Thymus (tissue), 11 donors: ENCODE data around the gene DENND4B. TPM values are rescaled to one million over a fixed set of nuclear protein-coding genes. Genes with fewer than 3 reads are reported as not detected.
A peak's percentile ranks its signal among the peaks of the same experiment; 100 is the strongest.

ENCODE experiments used
- DNase-seq, 9 donors: peaks; one replicate each; pipeline ENCODE4 v3.0.0-alpha.2; 2013; ENCODE audit warnings: low spot score in 9 of 9, low read depth in 6 of 9, missing footprints in 1 of 9
- H3K27ac ChIP-seq, 2 donors: one replicate each; pipeline ENCODE4 v1.5.1; 2013; ENCODE audit warnings: control low read depth in 1 of 2, low read depth in 1 of 2, low read length in 1 of 2, mild to moderate bottlenecking in 1 of 2, moderate library complexity in 1 of 2
- H3K27me3 ChIP-seq, 2 donors: one replicate each; pipeline ENCODE4 v1.5.1; 2013; ENCODE audit warnings: low read length in 1 of 2; ENCODE audit not compliant: control insufficient read depth in 2 of 2, insufficient read depth in 1 of 2
- H3K36me3 ChIP-seq, 2 donors: one replicate each; pipeline ENCODE4 v1.5.1; 2013; ENCODE audit warnings: low read length in 1 of 2, mild to moderate bottlenecking in 1 of 2, moderate library complexity in 1 of 2; ENCODE audit not compliant: control insufficient read depth in 2 of 2, insufficient read depth in 2 of 2
- H3K4me1 ChIP-seq, 2 donors: one replicate each; pipeline ENCODE4 v1.5.1; 2013; ENCODE audit warnings: low read length in 2 of 2; ENCODE audit not compliant: control insufficient read depth in 2 of 2, insufficient read depth in 2 of 2
- H3K4me3 ChIP-seq, 2 donors: one replicate each; pipeline ENCODE4 v1.5.1; 2013; ENCODE audit warnings: low read length in 2 of 2, control low read depth in 1 of 2, mild to moderate bottlenecking in 1 of 2
- H3K9me3 ChIP-seq, 2 donors: one replicate each; pipeline ENCODE4 v1.5.1; 2013; ENCODE audit warnings: low read length in 1 of 2, mild to moderate bottlenecking in 1 of 2; ENCODE audit not compliant: control insufficient read depth in 2 of 2, insufficient read depth in 1 of 2
- WGBS: extraction: QIAGEN DNeasy Blood & Tissue Kit; methylation state at CpG from one replicate; pipeline ENCODE4 v1.1.7; 2013; 5-methylcytosine and 5-hydroxymethylcytosine counted together
- polyA plus RNA-seq: library from polyadenylated mRNA; stranded (reverse); fragments of 200-250 nt; gene quantifications from one replicate; pipeline ENCODE4 v1.2.3, GENCODE V29; 2013
- total RNA-seq: library from RNA; stranded (reverse); fragments of 120-200 nt; gene quantifications from one replicate; pipeline ENCODE4 v1.2.4, GENCODE V29; 2013
- donor health status: healthy.

The DENND4B gene
- total and polyA plus RNA-seq, 2 donors, result 9.6 to 76.0 TPM

GRCh38 chr1:153926405-153926804, 20.1 kb downstream of the DENND4B start:
- no peak for DNase-seq
- 96% methylated on average over 4 of the region's 4 CpGs for WGBS

DNA sequence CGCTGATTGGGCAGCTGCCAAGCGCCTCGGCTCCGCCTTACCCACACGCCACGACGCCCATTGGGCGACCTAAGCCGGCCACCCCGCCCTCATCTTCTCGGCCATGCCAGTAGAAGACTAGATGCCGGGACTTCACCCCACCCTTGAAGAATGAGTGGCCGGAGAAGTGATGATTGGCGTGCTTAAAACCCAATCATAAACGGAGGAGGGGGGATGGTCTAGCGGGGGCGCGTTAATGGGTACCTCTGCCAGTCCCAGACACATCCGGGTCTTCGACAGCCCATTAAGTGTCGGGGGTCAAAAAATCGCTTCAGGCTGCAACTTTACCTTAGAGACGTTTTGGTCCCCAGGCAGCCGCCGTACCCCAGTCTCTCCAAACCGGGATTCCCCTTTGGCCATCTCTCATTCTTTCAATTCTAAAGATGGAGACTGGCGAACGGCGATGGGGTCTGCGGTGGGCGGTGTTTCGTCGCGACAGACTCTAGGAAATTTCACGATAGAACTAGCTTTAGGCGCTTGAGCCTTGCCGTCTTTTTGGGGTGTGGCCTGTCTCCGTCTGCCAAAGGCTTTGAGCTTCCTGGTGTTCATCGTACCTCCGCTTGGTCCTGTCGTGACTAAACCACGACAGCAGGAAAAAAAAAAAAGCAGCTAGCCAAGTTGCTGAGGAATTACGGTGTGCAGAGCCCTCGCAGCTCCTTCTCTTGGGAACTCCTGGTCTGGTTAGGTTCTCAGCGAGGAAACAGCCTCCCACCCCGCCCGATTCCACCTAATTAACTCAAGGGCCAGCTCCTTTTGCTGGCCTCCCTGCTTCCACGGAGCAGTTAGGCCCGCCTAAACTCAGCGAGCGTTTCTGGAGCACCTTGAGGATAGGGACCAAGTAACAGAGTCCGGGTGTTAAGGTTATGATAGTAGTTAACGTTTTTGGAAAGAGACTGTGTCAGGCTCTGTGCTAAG, 23.3 kb downstream of the DENND4B start, which contains the start of gene GATAD2B:
GATAD2B (minus strand) TSS at position 1 of the 954 bp plus-strand sequence. CDS start 94,625 bp downstream, outside the sequence.
- H3K4me1 ChIP-seq, result peaks cover 28 to 36% of the 10 kb centered on the region in 2 donors
- no peaks in the 10 kb centered on the region for H3K27me3 ChIP-seq
- no peaks in the 10 kb centered on the region for H3K9me3 ChIP-seq
- H3K27ac ChIP-seq, result peak within 1 kb of the TSS; percentile 97 to 98
- peak within 1 kb of the TSS; percentile 83 to 89 for H3K4me3 ChIP-seq
- peak; percentile 99 to 100 (median 100) for DNase-seq
- WGBS, result under 1% methylated on average over 53 of the region's 53 CpGs
- H3K36me3 ChIP-seq, result peaks cover 0 to 12% of the 10 kb centered on the region in 2 donors

More at GRCh38 chr1:153926405-153926804, 20.1 kb downstream of the DENND4B start:
- no peak overlapping the region for H3K4me3 ChIP-seq
- no peak overlapping the region for H3K27ac ChIP-seq
- H3K9me3 ChIP-seq, result no peaks in the 10 kb centered on the region
- no peaks in the 10 kb centered on the region for H3K27me3 ChIP-seq
- H3K36me3 ChIP-seq, result peaks cover 15 to 28% of the 10 kb centered on the region in 2 donors
- H3K4me1 ChIP-seq, result peaks cover 5 to 14% of the 10 kb centered on the region in 2 donors

DNA sequence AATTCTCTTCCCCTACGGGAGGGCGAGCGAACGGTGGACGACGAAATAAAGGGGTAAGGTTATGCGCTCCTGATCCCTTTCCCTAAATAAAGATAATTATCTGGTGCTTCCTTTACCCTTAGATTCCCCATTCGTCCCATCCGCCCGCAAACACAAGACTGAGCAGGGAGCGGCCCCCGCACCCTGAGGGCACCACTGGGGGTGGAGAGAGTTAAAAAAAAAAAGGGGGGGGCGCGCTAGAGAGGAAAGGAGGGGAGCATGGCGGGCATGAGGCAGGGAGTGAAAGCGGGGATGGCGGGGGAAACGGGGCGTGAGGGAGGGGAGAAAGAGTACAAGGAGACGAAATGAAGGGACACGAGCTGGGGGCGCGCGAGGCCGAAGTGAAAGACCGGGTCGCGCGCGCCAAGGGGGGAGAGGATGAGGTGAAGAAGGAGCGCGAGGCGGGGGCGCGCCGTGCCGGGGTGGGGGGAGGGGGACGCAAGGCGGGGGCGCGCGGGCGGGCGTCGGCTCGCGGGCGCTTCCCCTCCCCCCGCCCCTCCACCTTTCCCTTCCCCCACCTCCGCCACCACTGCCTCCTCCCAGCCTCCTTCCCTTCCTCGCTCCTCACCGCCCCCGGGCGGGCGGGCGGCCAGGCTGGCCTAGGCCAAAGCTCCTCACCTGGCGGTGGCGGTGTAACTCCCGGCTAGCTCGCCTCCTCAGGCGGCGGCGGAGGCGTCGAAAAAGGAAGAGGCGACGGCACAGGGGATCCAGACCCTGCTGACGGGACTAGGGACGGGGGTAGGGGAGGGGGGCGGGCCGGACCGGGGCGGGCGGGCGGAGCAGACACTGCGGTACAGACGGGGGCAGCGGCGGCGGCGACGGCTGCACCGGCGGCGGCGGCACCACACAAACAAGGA, 24.2 kb downstream of the DENND4B start:
- peak in 7 of 9 donors; percentile 27 to 90 (median 73) for DNase-seq
- H3K36me3 ChIP-seq, result peaks cover 3 to 17% of the 10 kb centered on the region in 2 donors
- no peaks in the 10 kb centered on the region for H3K9me3 ChIP-seq
- under 1% methylated on average over 83 of the region's 86 CpGs for WGBS
- H3K4me3 ChIP-seq, result peak overlapping the region; percentile 83 to 89
- H3K27ac ChIP-seq, result peak overlapping the region; percentile 97 to 98
- H3K4me1 ChIP-seq, result peaks cover 28 to 36% of the 10 kb centered on the region in 2 donors
- no peaks in the 10 kb centered on the region for H3K27me3 ChIP-seq

DNA sequence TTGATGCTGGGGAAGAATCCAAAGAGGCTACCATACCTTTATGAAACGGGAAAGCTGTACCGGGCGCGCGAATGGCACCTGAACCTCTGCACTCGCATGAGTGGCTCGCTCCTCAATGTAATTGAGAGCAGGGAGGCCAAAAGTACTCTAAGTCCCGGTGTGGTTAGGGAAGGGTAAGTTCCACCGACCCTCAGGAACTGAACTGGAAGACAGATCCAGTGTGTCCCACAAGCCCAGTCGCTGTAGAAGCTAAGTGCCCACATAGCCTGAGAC, 24.8 kb downstream of the DENND4B start:
- Histone ChIP-seq H3K4me1 (peaks cover 28 to 36% of the 10 kb centered on the region in 2 donors), H3K27ac (peak overlapping the region; percentile 81 to 97), H3K4me3 (peak overlapping the region; percentile 83 to 89), H3K9me3 (no peaks in the 10 kb centered on the region), H3K36me3 (peaks cover 3 to 17% of the 10 kb centered on the region in 2 donors), H3K27me3 (no peaks in the 10 kb centered on the region)
- 4% methylated on average over 10 of the region's 10 CpGs for WGBS
- DNase-seq, result peak in 1 of 9 donors; percentile 8

GRCh38 chr1:153921080-153921802, 25.3 kb downstream of the DENND4B start:
- peaks cover 3 to 19% of the 10 kb centered on the region in 2 donors for H3K36me3 ChIP-seq
- peak overlapping the region; percentile 60 to 97 for H3K27ac ChIP-seq
- H3K4me3 ChIP-seq, result peak overlapping the region; percentile 83 to 89
- peaks cover 28 to 36% of the 10 kb centered on the region in 2 donors for H3K4me1 ChIP-seq
- peak in 2 of 9 donors; percentile 9 to 16 for DNase-seq
- H3K9me3 ChIP-seq, result no peaks in the 10 kb centered on the region
- no peaks in the 10 kb centered on the region for H3K27me3 ChIP-seq
- 42% methylated on average over 3 of the region's 3 CpGs for WGBS

- no peaks in the 10 kb centered on the region for H3K9me3 ChIP-seq
- peak overlapping the region; percentile 25 to 97 for H3K27ac ChIP-seq
- peaks cover 28 to 36% of the 10 kb centered on the region in 2 donors for H3K4me1 ChIP-seq
- H3K27me3 ChIP-seq, result no peaks in the 10 kb centered on the region
- peak overlapping the region; percentile 83 to 89 for H3K4me3 ChIP-seq
- DNase-seq, result peak in 3 of 9 donors; percentile 33 to 57 (median 37)
- H3K36me3 ChIP-seq, result peaks cover 7 to 24% of the 10 kb centered on the region in 2 donors
- WGBS, result 52% methylated on average over 4 of the region's 4 CpGs
Observed at GRCh38 chr1:153919876-153920852, 26.4 kb downstream of the DENND4B start.

DNA sequence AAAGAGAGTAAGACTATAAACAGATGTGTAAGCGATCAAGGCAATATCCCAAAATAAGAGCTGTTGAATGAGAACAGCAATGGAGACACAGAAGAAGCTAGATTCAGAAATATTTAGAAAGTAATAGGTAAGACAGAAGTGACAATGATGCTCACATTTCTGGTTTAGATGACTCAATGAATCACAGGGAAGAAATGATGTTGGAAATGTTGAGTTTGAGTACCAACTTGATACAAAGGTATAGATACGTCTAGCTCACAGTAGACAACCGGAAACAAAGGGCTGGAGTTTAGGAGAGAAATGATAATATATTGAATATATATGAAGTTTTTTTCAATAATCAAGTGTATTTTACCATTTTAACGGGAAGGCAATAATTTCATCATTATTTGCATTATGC, 30.2 kb downstream of the DENND4B start:
- WGBS, result 98% methylated on average over 4 of the region's 4 CpGs
- no peak overlapping the region for H3K27ac ChIP-seq
- no peak overlapping the region for H3K4me3 ChIP-seq
- H3K4me1 ChIP-seq, result peaks cover 21 to 22% of the 10 kb centered on the region in 2 donors
- H3K27me3 ChIP-seq, result no peaks in the 10 kb centered on the region
- H3K36me3 ChIP-seq, result peaks cover 7 to 24% of the 10 kb centered on the region in 2 donors
- no peaks in the 10 kb centered on the region for H3K9me3 ChIP-seq
- DNase-seq, result no peak
